ENCODE results near the gene ZFPL1. TPM values are rescaled to one million over a fixed set of nuclear protein-coding genes. Genes with fewer than 3 reads are reported as not detected.

The ZFPL1 gene
- total RNA-seq, 2 donors from 2014 or later: 26.7 to 38.4 TPM

GRCh38 chr11:65040847-65041622, 43.0 kb upstream of the ZFPL1 start, which contains the start of gene SAC3D1:
TSS of gene SAC3D1 (plus strand) at chr11:65041210. CDS start at chr11:65041293, 83 bp downstream.
- no peaks in the 10 kb centered on the region for H3K27me3 ChIP-seq
- peak within 1 kb of the TSS; percentile 87 to 89 for H3K27ac ChIP-seq
- H3K4me3 ChIP-seq: peak within 1 kb of the TSS; percentile 70 to 74
- peaks cover 0 to 38% of the 10 kb centered on the region in 2 donors for H3K4me1 ChIP-seq
- no peaks in the 10 kb centered on the region for H3K9me3 ChIP-seq
- peak; percentile 85 for DNase-seq (ENCODE audit: low spot score)
- H3K36me3 ChIP-seq: peaks cover 20% of the 10 kb centered on the region
- TF ChIP-seq CTCF (IDR thresholded peaks at IDR 0.05): no peak

GRCh38 chr11:65042891-65043290, 41.1 kb upstream of the ZFPL1 start:
- TF ChIP-seq CTCF (IDR thresholded peaks at IDR 0.05): no peak
- no peak overlapping the region for H3K27ac ChIP-seq
- no peak overlapping the region for H3K4me3 ChIP-seq
- H3K36me3 ChIP-seq: peaks cover 12% of the 10 kb centered on the region
- no peak for DNase-seq (ENCODE audit: low spot score)
- peaks cover 0 to 45% of the 10 kb centered on the region in 2 donors for H3K4me1 ChIP-seq
- no peaks in the 10 kb centered on the region for H3K9me3 ChIP-seq
- no peaks in the 10 kb centered on the region for H3K27me3 ChIP-seq

- no peak overlapping the region for H3K27ac ChIP-seq
- no peak overlapping the region for H3K4me3 ChIP-seq
- H3K9me3 ChIP-seq: no peaks in the 10 kb centered on the region
- no peak for TF ChIP-seq CTCF (IDR thresholded peaks at IDR 0.05)
- no peaks in the 10 kb centered on the region for H3K27me3 ChIP-seq
- H3K36me3 ChIP-seq: peaks cover 6% of the 10 kb centered on the region
- DNase-seq (ENCODE audit: low spot score): peak; percentile 61
- H3K4me1 ChIP-seq: peaks cover 0 to 50% of the 10 kb centered on the region in 2 donors
Measured at GRCh38 chr11:65043881-65044501, 40.0 kb upstream of the ZFPL1 start.

GRCh38 chr11:65045061-65045460, 39.0 kb upstream of the ZFPL1 start:
- Histone ChIP-seq H3K9me3 (no peaks in the 10 kb centered on the region), H3K36me3 (no peaks in the 10 kb centered on the region), H3K4me3 (no peak overlapping the region), H3K27ac (no peak overlapping the region), H3K27me3 (no peaks in the 10 kb centered on the region), H3K4me1 (peaks cover 0 to 50% of the 10 kb centered on the region in 2 donors)
- DNase-seq (ENCODE audit: low spot score): no peak
- no peak for TF ChIP-seq CTCF (IDR thresholded peaks at IDR 0.05)

GRCh38 chr11:65045728-65046127, 38.3 kb upstream of the ZFPL1 start:
- Histone ChIP-seq H3K4me3 (no peak overlapping the region), H3K27me3 (no peaks in the 10 kb centered on the region), H3K27ac (no peak overlapping the region), H3K9me3 (no peaks in the 10 kb centered on the region), H3K36me3 (no peaks in the 10 kb centered on the region), H3K4me1 (peaks cover 0 to 45% of the 10 kb centered on the region in 2 donors)
- no peak for DNase-seq (ENCODE audit: low spot score)
- TF ChIP-seq CTCF (IDR thresholded peaks at IDR 0.05): no peak
